B cell (primary cell): Measurements from ENCODE around the gene TDRD12. TPM values are rescaled to one million over a fixed set of nuclear protein-coding genes. Genes with fewer than 3 reads are reported as not detected.

ENCODE experiments used
- ATAC-seq: fragments of 200-7000 bp; cut with Tn5 transposase; one replicate; pipeline ENCODE4 v1.10.0; 2021; ENCODE audit warnings: low read depth, mild to moderate bottlenecking, moderate number of reproducible peaks, moderate library complexity
- CTCF ChIA-PET: fragments of 350-600 bp; sonication (Branson Sonifier 250); formaldehyde crosslinking; loops from one replicate; lab custom pipeline; 2021; ENCODE audit warnings: antibody characterized with exemption, inconsistent platforms; lab: Charles Lee
- POLR2A ChIA-PET: fragments of 350-600 bp; sonication (Branson Sonifier 250); formaldehyde crosslinking; loops from one replicate; lab custom pipeline; 2021; ENCODE audit warnings: antibody characterized with exemption; lab: Charles Lee
- DNase-seq: peaks from one replicate; pipeline ENCODE4 v3.0.0; 2013
- H2AFZ ChIP-seq: 2 replicates; pipeline ENCODE4 v1.6.1; 2012; ENCODE audit warnings: mild to moderate bottlenecking, low read depth, low read length; ENCODE audit not compliant: insufficient read depth, poor library complexity, severe bottlenecking
- H3K27ac ChIP-seq, 2 donors: 1 replicate in 1 of 2; 2 replicates in 1 of 2; pipeline ENCODE4 v1.5.1; 2012 to 2013; ENCODE audit warnings: low read length in 2 of 2, mild to moderate bottlenecking in 2 of 2, moderate library complexity in 1 of 2
- H3K27me3 ChIP-seq, 4 experiments: fragments of 200-600 bp in 1 of 4; sonication (generic) in 1 of 4; replicated peaks in 1 of 4; 1 replicate in 2 of 4; 2 replicates in 2 of 4; pipeline versions ENCODE4 v1.6.1 to v1.7.0; 2013 to 2016; ENCODE audit warnings: low read length in 3 of 4, mild to moderate bottlenecking in 2 of 4, mixed read lengths in 1 of 4, moderate library complexity in 1 of 4; ENCODE audit not compliant: insufficient read depth in 4 of 4, control insufficient read depth in 3 of 4; ENCODE audit errors: control extremely low read depth in 1 of 4
- H3K36me3 ChIP-seq, 2 experiments: replicated peaks in 1 of 2; 1 replicate in 1 of 2; 2 replicates in 1 of 2; pipeline versions ENCODE4 v1.6.1 to v1.7.1; 2013; ENCODE audit warnings: low read length in 1 of 2; ENCODE audit not compliant: insufficient read depth in 2 of 2, control insufficient read depth in 1 of 2; ENCODE audit errors: control extremely low read depth in 1 of 2, extremely low read depth in 1 of 2
- H3K4me1 ChIP-seq, 2 donors: fragments of 200-600 bp in 1 of 2; sonication (generic) in 1 of 2; 1 replicate in 1 of 2; 2 replicates in 1 of 2; pipeline versions ENCODE4 v1.5.1 to v1.6.1; 2013 to 2017; ENCODE audit warnings: low read length in 2 of 2; ENCODE audit not compliant: control insufficient read depth in 2 of 2, insufficient read depth in 2 of 2
- H3K4me2 ChIP-seq: replicated peaks from 2 replicates; pipeline ENCODE3; 2012; ENCODE audit warnings: mild to moderate bottlenecking, low read depth, low read length; ENCODE audit not compliant: poor library complexity, severe bottlenecking
- H3K4me3 ChIP-seq, 5 experiments: fragments of 200-600 bp in 1 of 5; sonication (generic) in 1 of 5; 1 replicate in 3 of 5; 2 replicates in 2 of 5; pipeline versions ENCODE4 v1.5.1 to v1.7.0; 2011 to 2016; ENCODE audit warnings: low read length in 4 of 5, mild to moderate bottlenecking in 4 of 5, low read depth in 2 of 5, control low read depth in 1 of 5, moderate library complexity in 1 of 5; ENCODE audit not compliant: insufficient read depth in 1 of 5; ENCODE audit errors: control extremely low read depth in 1 of 5, extremely low read depth in 1 of 5
- H3K79me2 ChIP-seq: fragments of 200-600 bp; sonication (generic); one replicate; pipeline ENCODE4 v1.6.0; 2016; ENCODE audit warnings: low read length; ENCODE audit not compliant: control insufficient read depth, insufficient read depth
- H3K9ac ChIP-seq: fragments of 200-600 bp; sonication (generic); 2 replicates; pipeline ENCODE4 v1.6.1; 2017; ENCODE audit warnings: mild to moderate bottlenecking, low read length, moderate library complexity
- H3K9me3 ChIP-seq, 3 donors: one replicate each; pipeline versions ENCODE4 v1.6.1 to v1.7.1; 2013; ENCODE audit warnings: low read length in 2 of 3; ENCODE audit not compliant: control insufficient read depth in 2 of 3, insufficient read depth in 1 of 3; ENCODE audit errors: control extremely low read depth in 1 of 3
- H4K20me1 ChIP-seq: 2 replicates; pipeline ENCODE4 v1.6.0; 2012; ENCODE audit warnings: mild to moderate bottlenecking, low read length; ENCODE audit not compliant: insufficient read depth, control insufficient read depth, poor library complexity, severe bottlenecking
- H3K27ac Mint-ChIP-seq: one replicate; pipeline ENCODE4 v1.8.0; 2021; ENCODE audit warnings: mixed read lengths
- H3K27me3 Mint-ChIP-seq: one replicate; pipeline ENCODE4 v1.8.0; 2021; ENCODE audit warnings: mixed read lengths
- H3K4me1 Mint-ChIP-seq: one replicate; pipeline ENCODE4 v1.8.0; 2021; ENCODE audit warnings: mixed read lengths
- H3K4me3 Mint-ChIP-seq: one replicate; pipeline ENCODE4 v1.8.0; 2021; ENCODE audit warnings: mixed read lengths
- H3K9me3 Mint-ChIP-seq: one replicate; pipeline ENCODE4 v1.8.0; 2022; ENCODE audit warnings: mixed read lengths; ENCODE audit not compliant: insufficient read depth
- EZH2 ChIP-seq: IDR thresholded peaks from 2 replicates; pipeline ENCODE4 v1.6.1; 2012; ENCODE audit warnings: borderline replicate concordance, low read depth, mild to moderate bottlenecking, moderate library complexity, low read length; ENCODE audit not compliant: insufficient read depth, poor library complexity, severe bottlenecking
- WGBS: methylation state at CpG from one replicate; pipeline ENCODE4 v1.1.5; 2013; ENCODE audit warnings: missing lambda C conversion rate; ENCODE audit not compliant: insufficient coverage; 5-methylcytosine and 5-hydroxymethylcytosine counted together
- intact Hi-C: fragments of 100-400 bp; cut with micrococcal nuclease; formaldehyde crosslinking; loops from one replicate; pipeline ENCODE4 v1.10.0; 2022
- polyA plus RNA-seq: library from polyadenylated mRNA; depleted of rRNA; stranded (reverse); fragments of >200 nt; gene quantifications from 2 replicates; pipeline ENCODE4 v1.2.3, GENCODE V29; 2012
- total RNA-seq, 2 donors: library from RNA; stranded (reverse); fragments of 120-200 nt in 1 of 2; gene quantifications; 1 replicate in 1 of 2; 2 replicates in 1 of 2; pipeline versions ENCODE4 v1.2.3 to v1.2.4, GENCODE V29; 2013 to 2022
- TF ChIP-seq, protein P1 (sequence below): fragments of 200-600 bp; IDR thresholded peaks from one replicate; pipeline ENCODE4 v1.8.0; 2022; ENCODE audit warnings: antibody characterized with exemption, mild to moderate bottlenecking

TDRD12 gene
- total and polyA plus RNA-seq, 2 donors (not counting 1 experiment from before 2014, with no cell fraction given): 0.30 to 1.1 TPM

DNA sequence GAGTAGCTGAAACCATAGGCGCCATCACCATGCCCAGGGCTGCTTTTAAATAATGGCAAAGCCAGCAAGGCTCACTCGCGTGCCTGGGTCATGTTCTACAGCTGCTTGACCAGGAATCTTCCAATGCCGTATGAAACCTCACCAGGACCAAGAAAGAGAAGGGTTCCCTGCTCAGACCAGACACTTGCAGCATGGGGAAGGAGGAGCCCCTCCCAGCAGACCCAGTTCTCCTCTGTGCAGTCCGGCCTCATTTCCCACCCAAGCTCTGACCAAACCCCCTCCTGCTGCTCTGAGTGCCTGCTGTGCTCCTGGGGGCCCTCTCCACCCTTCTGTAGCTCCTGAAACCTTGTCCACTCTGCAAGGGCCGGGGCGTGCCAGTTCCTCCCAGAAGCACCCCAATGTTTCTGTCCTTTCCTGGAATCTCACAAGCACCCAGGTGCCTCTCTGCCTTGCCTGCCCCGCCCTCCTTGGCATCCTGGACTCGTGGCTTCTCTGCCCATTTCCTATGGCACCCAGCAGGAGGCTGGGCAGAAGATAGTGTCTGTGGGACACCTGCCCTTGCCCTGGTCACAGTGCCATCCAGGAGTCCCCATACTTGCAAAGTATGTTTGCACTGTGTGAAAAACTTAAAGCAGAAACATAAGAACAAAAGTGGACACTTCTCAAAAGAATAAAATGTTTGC is 156.8 kb downstream of the TDRD12 start:
- Mint-ChIP-seq H3K4me3 (no peak overlapping the region), H3K27me3 (no peaks in the 10 kb centered on the region), H3K9me3 (no peaks in the 10 kb centered on the region), H3K27ac (no peak overlapping the region), H3K4me1 (no peaks in the 10 kb centered on the region)
- ChIA-PET CTCF (no interaction called here), POLR2A (no interaction called here)
- ATAC-seq (no peak), DNase-seq (no peak)
- H3K27ac ChIP-seq: no peak overlapping the region
- no peaks in the 10 kb centered on the region for H3K4me1 ChIP-seq
- no peak overlapping the region for H3K9ac ChIP-seq
- H3K4me2 ChIP-seq: no peak overlapping the region
- H3K79me2 ChIP-seq: no peaks in the 10 kb centered on the region
- H3K36me3 ChIP-seq: no peaks in the 10 kb centered on the region
- H2AFZ ChIP-seq: no peak overlapping the region
- TF ChIP-seq, protein P1, sequence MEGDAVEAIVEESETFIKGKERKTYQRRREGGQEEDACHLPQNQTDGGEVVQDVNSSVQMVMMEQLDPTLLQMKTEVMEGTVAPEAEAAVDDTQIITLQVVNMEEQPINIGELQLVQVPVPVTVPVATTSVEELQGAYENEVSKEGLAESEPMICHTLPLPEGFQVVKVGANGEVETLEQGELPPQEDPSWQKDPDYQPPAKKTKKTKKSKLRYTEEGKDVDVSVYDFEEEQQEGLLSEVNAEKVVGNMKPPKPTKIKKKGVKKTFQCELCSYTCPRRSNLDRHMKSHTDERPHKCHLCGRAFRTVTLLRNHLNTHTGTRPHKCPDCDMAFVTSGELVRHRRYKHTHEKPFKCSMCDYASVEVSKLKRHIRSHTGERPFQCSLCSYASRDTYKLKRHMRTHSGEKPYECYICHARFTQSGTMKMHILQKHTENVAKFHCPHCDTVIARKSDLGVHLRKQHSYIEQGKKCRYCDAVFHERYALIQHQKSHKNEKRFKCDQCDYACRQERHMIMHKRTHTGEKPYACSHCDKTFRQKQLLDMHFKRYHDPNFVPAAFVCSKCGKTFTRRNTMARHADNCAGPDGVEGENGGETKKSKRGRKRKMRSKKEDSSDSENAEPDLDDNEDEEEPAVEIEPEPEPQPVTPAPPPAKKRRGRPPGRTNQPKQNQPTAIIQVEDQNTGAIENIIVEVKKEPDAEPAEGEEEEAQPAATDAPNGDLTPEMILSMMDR: no peak
- no peak for TF ChIP-seq EZH2
- no peaks in the 10 kb centered on the region for H3K27me3 ChIP-seq
- peaks cover 0 to 2% (median 0%) of the 10 kb centered on the region in 3 donors for H3K9me3 ChIP-seq
- intact Hi-C loops: no loop called here
- 94% methylated on average over 9 of the region's 9 CpGs for WGBS
- H4K20me1 ChIP-seq: no peaks in the 10 kb centered on the region
- H3K4me3 ChIP-seq: no peak overlapping the region

DNA sequence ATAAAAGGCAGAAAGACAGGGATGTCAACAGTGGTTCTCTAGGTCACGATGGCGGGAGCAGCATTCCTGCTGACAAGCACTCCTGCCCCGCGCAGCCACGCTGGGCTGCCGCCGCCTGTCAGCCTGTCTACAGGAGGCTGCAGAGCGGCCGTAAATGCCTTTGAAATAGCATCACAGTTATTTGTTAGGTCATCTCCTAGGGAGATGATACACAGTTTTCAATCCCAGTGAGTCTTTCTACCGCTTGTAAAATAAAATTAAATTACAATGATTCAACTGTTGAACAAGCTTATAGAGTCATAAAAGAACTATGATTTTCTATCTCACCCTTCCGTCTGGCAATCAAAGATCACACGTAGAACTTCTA is 157.3 kb downstream of the TDRD12 start:
- H3K4me1 Mint-ChIP-seq: no peaks in the 10 kb centered on the region
- Histone ChIP-seq H3K4me2 (no peak overlapping the region), H3K36me3 (no peaks in the 10 kb centered on the region), H3K27me3 (no peaks in the 10 kb centered on the region), H3K4me3 (no peak overlapping the region), H3K9ac (no peak overlapping the region), H4K20me1 (no peaks in the 10 kb centered on the region), H2AFZ (no peak overlapping the region), H3K9me3 (peaks cover 0 to 2% (median 0%) of the 10 kb centered on the region in 3 donors), H3K4me1 (no peaks in the 10 kb centered on the region), H3K79me2 (no peaks in the 10 kb centered on the region), H3K27ac (no peak overlapping the region)
- CTCF ChIA-PET: no interaction called here
- 100% methylated on average over 9 of the region's 12 CpGs for WGBS
- no peak overlapping the region for H3K4me3 Mint-ChIP-seq
- ATAC-seq: no peak
- POLR2A ChIA-PET: no interaction called here
- no peak for DNase-seq
- H3K27me3 Mint-ChIP-seq: no peaks in the 10 kb centered on the region
- H3K27ac Mint-ChIP-seq: no peak overlapping the region
- TF ChIP-seq, protein P1: no peak
- TF ChIP-seq EZH2: no peak
- no peaks in the 10 kb centered on the region for H3K9me3 Mint-ChIP-seq
- intact Hi-C loops: no loop called here
